Effector memory CD8-positive, alpha-beta T cell (primary cell): ENCODE data around the gene MMP28.

Experiments
- ATAC-seq: fragments of 150-1000 bp; cut with Tn5 transposase; replicated peaks from 2 replicates; pipeline ENCODE4 v1.10.0; 2021; ENCODE audit warnings: mild to moderate bottlenecking, moderate library complexity
- DNase-seq, 3 experiments: peaks; one replicate each; pipeline ENCODE4 v3.0.0; 2021
- H3K27ac Mint-ChIP-seq, 2 donors: one replicate each; pipeline ENCODE4 v1.8.0; 2022; ENCODE audit warnings: mild to moderate bottlenecking in 2 of 2, mixed read lengths in 2 of 2, moderate library complexity in 2 of 2
- H3K27me3 Mint-ChIP-seq, 2 donors: one replicate each; pipeline ENCODE4 v1.8.0; 2022; ENCODE audit warnings: mixed read lengths in 2 of 2
- H3K36me3 Mint-ChIP-seq: one replicate; pipeline ENCODE4 v1.8.0; 2022; ENCODE audit warnings: mild to moderate bottlenecking, moderate library complexity, mixed read lengths; ENCODE audit not compliant: insufficient read depth
- H3K4me1 Mint-ChIP-seq, 2 donors: one replicate each; pipeline ENCODE4 v1.8.0; 2022; ENCODE audit warnings: low read depth in 2 of 2, mixed read lengths in 2 of 2
- H3K4me3 Mint-ChIP-seq, 2 donors: one replicate each; pipeline ENCODE4 v1.8.0; 2022; ENCODE audit warnings: mild to moderate bottlenecking in 2 of 2, mixed read lengths in 2 of 2, moderate library complexity in 2 of 2
- H3K9me3 Mint-ChIP-seq, 2 donors: one replicate each; pipeline ENCODE4 v1.8.0; 2022; ENCODE audit warnings: mixed read lengths in 2 of 2
- total RNA-seq, 9 experiments: gene quantifications; one replicate each; lab custom pipeline; 2026; lab: John Stamatoyannopoulos, UW

Gene MMP28
- 0 to 0.30 (median 0) reads per million in 9 experiments for total RNA-seq

GRCh38 chr17:35795007-35795870, at the start of gene MMP28:
Gene MMP28, minus strand, starts transcription at chr17:35795641. Its CDS starts 264 bp downstream, at chr17:35795377.
- peak; percentile 14 to 20 (median 17) for DNase-seq
- no peak within 1 kb of the TSS for H3K27ac Mint-ChIP-seq
- H3K4me1 Mint-ChIP-seq = peaks cover 3 to 9% of the 10 kb centered on the region in 2 donors
- H3K36me3 Mint-ChIP-seq = no peaks in the 10 kb centered on the region
- peak; percentile 80 for ATAC-seq
- peak within 1 kb of the TSS; percentile 73 to 80 for H3K4me3 Mint-ChIP-seq
- H3K27me3 Mint-ChIP-seq = peaks cover 59 to 76% of the 10 kb centered on the region in 2 donors
- H3K9me3 Mint-ChIP-seq = no peaks in the 10 kb centered on the region

GRCh38 chr17:35844547-35844946, 49.1 kb upstream of the MMP28 start:
- DNase-seq (no peak), ATAC-seq (no peak)
- peaks cover 69% of the 10 kb centered on the region for H3K36me3 Mint-ChIP-seq
- peaks cover 3 to 22% of the 10 kb centered on the region in 2 donors for H3K4me1 Mint-ChIP-seq
- H3K9me3 Mint-ChIP-seq = no peaks in the 10 kb centered on the region
- H3K4me3 Mint-ChIP-seq = no peak overlapping the region
- peak overlapping the region in 1 of 2 donors; percentile 72 for H3K27ac Mint-ChIP-seq
- H3K27me3 Mint-ChIP-seq = no peaks in the 10 kb centered on the region

- Mint-ChIP-seq H3K4me1 (peaks cover 2 to 17% of the 10 kb centered on the region in 2 donors), H3K27ac (peak overlapping the region; percentile 45 to 72), H3K4me3 (no peak overlapping the region), H3K9me3 (no peaks in the 10 kb centered on the region), H3K27me3 (no peaks in the 10 kb centered on the region), H3K36me3 (peaks cover 76% of the 10 kb centered on the region)
- no peak for DNase-seq
- no peak for ATAC-seq
Observed at GRCh38 chr17:35843698-35844097, 48.3 kb upstream of the MMP28 start.

- Mint-ChIP-seq H3K36me3 (peaks cover 84% of the 10 kb centered on the region), H3K27ac (peak overlapping the region; percentile 11 to 66)
Observed at GRCh38 chr17:35842239-35842638, 46.8 kb upstream of the MMP28 start.

GRCh38 chr17:35841505-35841904, 46.1 kb upstream of the MMP28 start:
- Mint-ChIP-seq H3K4me3 (no peak overlapping the region), H3K9me3 (no peaks in the 10 kb centered on the region), H3K27ac (peak overlapping the region in 1 of 2 donors; percentile 66), H3K36me3 (peaks cover 91% of the 10 kb centered on the region), H3K4me1 (peaks cover 2 to 15% of the 10 kb centered on the region in 2 donors), H3K27me3 (no peaks in the 10 kb centered on the region)
- no peak for DNase-seq
- no peak for ATAC-seq

More at GRCh38 chr17:35842239-35842638, 46.8 kb upstream of the MMP28 start:
- Mint-ChIP-seq H3K27me3 (no peaks in the 10 kb centered on the region), H3K4me1 (peaks cover 2 to 17% of the 10 kb centered on the region in 2 donors), H3K9me3 (no peaks in the 10 kb centered on the region), H3K4me3 (no peak overlapping the region)
- ATAC-seq (no peak), DNase-seq (no peak)

GRCh38 chr17:35841101-35841500, 45.7 kb upstream of the MMP28 start:
- peaks cover 95% of the 10 kb centered on the region for H3K36me3 Mint-ChIP-seq
- no peak overlapping the region for H3K27ac Mint-ChIP-seq
- H3K4me1 Mint-ChIP-seq = peaks cover 2 to 11% of the 10 kb centered on the region in 2 donors
- no peak for ATAC-seq
- no peaks in the 10 kb centered on the region for H3K27me3 Mint-ChIP-seq
- H3K9me3 Mint-ChIP-seq = no peaks in the 10 kb centered on the region
- H3K4me3 Mint-ChIP-seq = no peak overlapping the region
- DNase-seq = no peak

- Mint-ChIP-seq H3K9me3 (no peaks in the 10 kb centered on the region), H3K4me3 (no peak overlapping the region), H3K36me3 (peaks cover 98% of the 10 kb centered on the region), H3K27me3 (no peaks in the 10 kb centered on the region), H3K4me1 (peaks cover 3 to 22% of the 10 kb centered on the region in 2 donors), H3K27ac (no peak overlapping the region)
- DNase-seq (no peak), ATAC-seq (no peak)
Observed at GRCh38 chr17:35825206-35825605, 29.8 kb upstream of the MMP28 start.

GRCh38 chr17:35821308-35821707, 25.9 kb upstream of the MMP28 start:
- no peaks in the 10 kb centered on the region for H3K9me3 Mint-ChIP-seq
- H3K27me3 Mint-ChIP-seq = no peaks in the 10 kb centered on the region
- ATAC-seq = no peak
- peak overlapping the region in 1 of 2 donors; percentile 49 for H3K27ac Mint-ChIP-seq
- H3K4me1 Mint-ChIP-seq = peaks cover 3 to 30% of the 10 kb centered on the region in 2 donors
- no peak for DNase-seq
- no peak overlapping the region for H3K4me3 Mint-ChIP-seq
- H3K36me3 Mint-ChIP-seq = peaks cover 95% of the 10 kb centered on the region

- H3K27me3 Mint-ChIP-seq = no peaks in the 10 kb centered on the region
- H3K27ac Mint-ChIP-seq = peak overlapping the region in 1 of 2 donors; percentile 52
- peaks cover 77% of the 10 kb centered on the region for H3K36me3 Mint-ChIP-seq
- DNase-seq (no peak), ATAC-seq (no peak)
- H3K4me1 Mint-ChIP-seq = peaks cover 10 to 41% of the 10 kb centered on the region in 2 donors
- H3K9me3 Mint-ChIP-seq = no peaks in the 10 kb centered on the region
- no peak overlapping the region for H3K4me3 Mint-ChIP-seq
Observed at GRCh38 chr17:35819455-35819854, 24.0 kb upstream of the MMP28 start.

GRCh38 chr17:35817196-35817595, 21.8 kb upstream of the MMP28 start:
- H3K4me3 Mint-ChIP-seq = peak overlapping the region in 1 of 2 donors; percentile 14
- H3K27me3 Mint-ChIP-seq = no peaks in the 10 kb centered on the region
- H3K9me3 Mint-ChIP-seq = no peaks in the 10 kb centered on the region
- H3K27ac Mint-ChIP-seq = peak overlapping the region in 1 of 2 donors; percentile 49
- ATAC-seq = no peak
- peaks cover 21 to 42% of the 10 kb centered on the region in 2 donors for H3K4me1 Mint-ChIP-seq
- H3K36me3 Mint-ChIP-seq = peaks cover 60% of the 10 kb centered on the region
- DNase-seq = no peak

GRCh38 chr17:35816723-35817122, 21.3 kb upstream of the MMP28 start:
- Mint-ChIP-seq H3K27ac (peak overlapping the region in 1 of 2 donors; percentile 49), H3K4me3 (peak overlapping the region in 1 of 2 donors; percentile 14), H3K4me1 (peaks cover 21 to 46% of the 10 kb centered on the region in 2 donors), H3K9me3 (no peaks in the 10 kb centered on the region), H3K36me3 (peaks cover 60% of the 10 kb centered on the region), H3K27me3 (no peaks in the 10 kb centered on the region)
- DNase-seq (no peak), ATAC-seq (no peak)

- H3K4me3 Mint-ChIP-seq = peak overlapping the region in 1 of 2 donors; percentile 90
- no peak for ATAC-seq
- peaks cover 37% of the 10 kb centered on the region for H3K36me3 Mint-ChIP-seq
- H3K4me1 Mint-ChIP-seq = peaks cover 35 to 63% of the 10 kb centered on the region in 2 donors
- DNase-seq = no peak
- peak overlapping the region in 1 of 2 donors; percentile 77 for H3K27ac Mint-ChIP-seq
- H3K9me3 Mint-ChIP-seq = no peaks in the 10 kb centered on the region
- H3K27me3 Mint-ChIP-seq = no peaks in the 10 kb centered on the region
Observed at GRCh38 chr17:35812456-35812855, 17.0 kb upstream of the MMP28 start.

- Mint-ChIP-seq H3K4me1 (peaks cover 35 to 57% of the 10 kb centered on the region in 2 donors), H3K36me3 (peaks cover 30% of the 10 kb centered on the region), H3K27me3 (no peaks in the 10 kb centered on the region), H3K4me3 (peak overlapping the region; percentile 90 to 95), H3K27ac (peak overlapping the region in 1 of 2 donors; percentile 52), H3K9me3 (no peaks in the 10 kb centered on the region)
- DNase-seq = no peak
- no peak for ATAC-seq
Observed at GRCh38 chr17:35811759-35812158, 16.3 kb upstream of the MMP28 start.
